ENCODE results near the gene MAPK8. TPM values are rescaled to one million over a fixed set of nuclear protein-coding genes. Genes with fewer than 3 reads are reported as not detected.

The MAPK8 gene
- total and polyA plus RNA-seq, 7 experiments from 2014 or later: 22.2 to 63.9 (median 41.9) TPM

DNA sequence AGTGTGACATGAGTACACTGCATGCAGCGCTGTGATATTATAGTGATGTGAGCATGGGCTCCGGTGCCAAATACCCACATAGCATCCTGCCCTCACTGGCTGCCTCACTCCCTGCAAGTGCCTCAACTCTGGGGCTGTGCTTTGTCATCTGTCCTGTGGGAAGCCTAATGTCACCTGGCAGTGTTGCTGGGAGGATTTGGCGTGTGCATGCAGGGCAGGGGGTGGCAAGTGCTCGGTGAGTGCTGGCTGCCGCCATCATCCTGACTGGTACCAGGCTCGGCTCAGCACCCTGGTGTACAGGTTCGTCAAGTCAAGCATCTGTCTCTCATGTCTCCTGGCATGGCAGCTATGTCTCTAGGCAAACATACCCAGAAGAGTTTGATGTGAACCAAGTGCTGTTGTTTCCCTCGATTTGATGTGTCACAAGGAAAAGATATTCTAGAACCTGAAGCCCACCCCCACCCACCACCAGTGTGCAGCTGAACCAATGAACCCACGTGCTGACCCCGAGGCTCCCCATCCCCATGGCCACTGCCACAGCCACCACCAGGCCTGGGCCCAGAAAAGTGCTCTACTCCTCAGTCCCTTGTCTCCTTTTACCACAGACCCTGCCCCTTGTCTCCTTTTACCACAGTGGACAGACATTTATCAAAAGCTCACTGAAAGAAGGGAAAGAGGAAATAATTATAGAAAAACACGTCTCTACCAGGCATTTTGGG, 135.8 kb downstream of the MAPK8 start:
- Histone ChIP-seq H3K27me3 (ENCODE audit: control insufficient read depth in 2 of 2, insufficient read depth in 2 of 2, low read length in 2 of 2) (no peaks in the 10 kb centered on the region), H3K4me3 (ENCODE audit: low read length) (no peak overlapping the region), H3K36me3 (ENCODE audit: control insufficient read depth in 2 of 3, insufficient read depth in 3 of 3, low read length in 3 of 3) (no peaks in the 10 kb centered on the region), H3K27ac (ENCODE audit: low read depth, low read length) (no peak overlapping the region), H3K9me3 (ENCODE audit: control insufficient read depth in 2 of 3, low read length in 3 of 3) (no peaks in the 10 kb centered on the region), H3K4me1 (ENCODE audit: control insufficient read depth in 2 of 2, insufficient read depth in 2 of 2, low read length in 2 of 2) (no peaks in the 10 kb centered on the region)
- Mint-ChIP-seq H3K36me3 (peaks cover 0 to 4% (median 0%) of the 10 kb centered on the region in 5 donors), H3K9me3 (no peaks in the 10 kb centered on the region), H3K4me1 (no peaks in the 10 kb centered on the region), H3K27ac (peak overlapping the region in 1 of 9 donors; percentile 75), H3K4me3 (no peak overlapping the region), H3K27me3 (no peaks in the 10 kb centered on the region)
- no peak for ATAC-seq
- no peak for DNase-seq
- ChIA-PET CTCF (no interaction called here), POLR2A (no interaction called here)
- intact Hi-C loops (cut with micrococcal nuclease): no loop called here

DNA sequence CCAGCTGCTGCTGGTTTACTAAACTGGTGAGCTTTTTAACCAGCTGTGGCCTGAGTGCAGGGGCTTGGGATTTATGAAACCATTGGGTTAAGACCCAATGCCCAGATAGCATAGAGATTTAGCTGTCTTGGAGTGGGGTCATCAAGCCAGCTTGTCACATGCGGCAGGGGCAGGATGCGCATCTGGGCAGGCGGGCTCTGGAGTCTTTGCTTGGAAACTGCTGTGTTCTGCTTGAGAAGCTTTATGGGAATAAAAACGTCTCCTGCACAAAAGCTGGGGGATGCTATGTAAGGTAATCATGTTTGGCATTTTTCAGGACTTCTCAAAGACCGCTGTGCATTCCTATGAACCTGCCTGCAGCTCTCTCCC, 136.3 kb downstream of the MAPK8 start:
- CTCF ChIA-PET: no interaction called here
- no peaks in the 10 kb centered on the region for H3K4me1 ChIP-seq (ENCODE audit: control insufficient read depth in 2 of 2, insufficient read depth in 2 of 2, low read length in 2 of 2)
- H3K4me3 ChIP-seq (ENCODE audit: low read length): no peak overlapping the region
- no peaks in the 10 kb centered on the region for H3K27me3 ChIP-seq (ENCODE audit: control insufficient read depth in 2 of 2, insufficient read depth in 2 of 2, low read length in 2 of 2)
- no peak overlapping the region for H3K27ac Mint-ChIP-seq
- DNase-seq (no peak), ATAC-seq (no peak)
- no peaks in the 10 kb centered on the region for H3K4me1 Mint-ChIP-seq
- H3K27ac ChIP-seq (ENCODE audit: low read depth, low read length): no peak overlapping the region
- POLR2A ChIA-PET: no interaction called here
- no peak overlapping the region for H3K4me3 Mint-ChIP-seq
- no peaks in the 10 kb centered on the region for H3K9me3 ChIP-seq (ENCODE audit: control insufficient read depth in 2 of 3, low read length in 3 of 3)
- H3K36me3 ChIP-seq (ENCODE audit: control insufficient read depth in 2 of 3, insufficient read depth in 3 of 3, low read length in 3 of 3): no peaks in the 10 kb centered on the region
- H3K27me3 Mint-ChIP-seq: no peaks in the 10 kb centered on the region
- H3K9me3 Mint-ChIP-seq: no peaks in the 10 kb centered on the region
- intact Hi-C loops (cut with micrococcal nuclease): no loop called here
- peaks cover 0 to 4% (median 0%) of the 10 kb centered on the region in 5 donors for H3K36me3 Mint-ChIP-seq

GRCh38 chr10:48444266-48444665, 137.8 kb downstream of the MAPK8 start:
- H3K36me3 Mint-ChIP-seq: no peaks in the 10 kb centered on the region
- ChIA-PET POLR2A (interaction anchor here (0.7 kb wide), 1 partner anchor 58 kb away, joined by 4 read pairs; no protein-coding TSS in a partner anchor), CTCF (no interaction called here)
- no peak for ATAC-seq
- no peaks in the 10 kb centered on the region for H3K4me1 Mint-ChIP-seq
- peaks cover 0 to 3% (median 0%) of the 10 kb centered on the region in 5 donors for H3K27me3 Mint-ChIP-seq
- Histone ChIP-seq H3K27me3 (ENCODE audit: control insufficient read depth in 2 of 2, insufficient read depth in 2 of 2, low read length in 2 of 2) (no peaks in the 10 kb centered on the region), H3K36me3 (ENCODE audit: control insufficient read depth in 2 of 3, insufficient read depth in 3 of 3, low read length in 3 of 3) (no peaks in the 10 kb centered on the region), H3K27ac (ENCODE audit: low read depth, low read length) (no peak overlapping the region), H3K9me3 (ENCODE audit: control insufficient read depth in 2 of 3, low read length in 3 of 3) (no peaks in the 10 kb centered on the region), H3K4me1 (ENCODE audit: control insufficient read depth in 2 of 2, insufficient read depth in 2 of 2, low read length in 2 of 2) (no peaks in the 10 kb centered on the region), H3K4me3 (ENCODE audit: low read length) (no peak overlapping the region)
- no peaks in the 10 kb centered on the region for H3K9me3 Mint-ChIP-seq
- H3K4me3 Mint-ChIP-seq: no peak overlapping the region
- no peak overlapping the region for H3K27ac Mint-ChIP-seq
- intact Hi-C loops (cut with micrococcal nuclease): no loop called here
- DNase-seq: no peak

GRCh38 chr10:48444861-48445841, 138.7 kb downstream of the MAPK8 start:
- Histone ChIP-seq H3K4me3 (ENCODE audit: low read length) (no peak overlapping the region), H3K36me3 (ENCODE audit: control insufficient read depth in 2 of 3, insufficient read depth in 3 of 3, low read length in 3 of 3) (no peaks in the 10 kb centered on the region), H3K27me3 (ENCODE audit: control insufficient read depth in 2 of 2, insufficient read depth in 2 of 2, low read length in 2 of 2) (no peaks in the 10 kb centered on the region), H3K4me1 (ENCODE audit: control insufficient read depth in 2 of 2, insufficient read depth in 2 of 2, low read length in 2 of 2) (no peaks in the 10 kb centered on the region), H3K27ac (ENCODE audit: low read depth, low read length) (no peak overlapping the region), H3K9me3 (ENCODE audit: control insufficient read depth in 2 of 3, low read length in 3 of 3) (no peaks in the 10 kb centered on the region)
- Mint-ChIP-seq H3K4me3 (no peak overlapping the region), H3K36me3 (no peaks in the 10 kb centered on the region), H3K4me1 (no peaks in the 10 kb centered on the region), H3K27ac (no peak overlapping the region), H3K27me3 (peaks cover 0 to 4% (median 0%) of the 10 kb centered on the region in 5 donors), H3K9me3 (no peaks in the 10 kb centered on the region)
- ATAC-seq (no peak), DNase-seq (no peak)
- ChIA-PET POLR2A (interaction anchor here (0.7 kb wide), 1 partner anchor 59 kb away, joined by 4 read pairs; no protein-coding TSS in a partner anchor), CTCF (interaction anchor here (0.7 kb wide), 1 partner anchor 81 kb away, joined by 3 read pairs; no protein-coding TSS in a partner anchor)
- intact Hi-C loops (cut with micrococcal nuclease): no loop called here

DNA sequence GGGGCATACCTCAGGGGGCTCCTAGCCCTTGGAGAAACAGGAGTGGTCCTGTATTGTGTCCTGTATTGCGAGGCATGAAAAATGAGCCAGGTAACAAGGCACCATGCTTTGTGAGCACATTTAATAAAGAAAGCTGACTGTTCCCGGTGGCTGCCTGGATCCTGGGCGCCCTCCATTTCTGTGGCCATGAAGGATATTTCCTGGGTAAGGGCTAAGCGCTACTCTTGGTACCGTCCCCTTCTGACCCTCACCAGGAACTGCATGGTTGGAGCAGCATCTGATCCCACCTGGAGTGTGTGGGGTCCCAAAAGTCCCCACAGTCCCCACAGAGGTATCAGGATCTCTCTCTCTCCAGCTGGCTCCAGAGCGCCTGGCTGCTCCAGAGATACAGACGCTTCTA, 139.5 kb downstream of the MAPK8 start:
- ChIA-PET CTCF (interaction anchor here (0.7 kb wide), 1 partner anchor 82 kb away, joined by 3 read pairs; no protein-coding TSS in a partner anchor), POLR2A (no interaction called here)
- H3K4me3 ChIP-seq (ENCODE audit: low read length): no peak overlapping the region
- ATAC-seq (no peak), DNase-seq (no peak)
- H3K4me1 ChIP-seq (ENCODE audit: control insufficient read depth in 2 of 2, insufficient read depth in 2 of 2, low read length in 2 of 2): no peaks in the 10 kb centered on the region
- H3K27ac ChIP-seq (ENCODE audit: low read depth, low read length): no peak overlapping the region
- no peaks in the 10 kb centered on the region for H3K4me1 Mint-ChIP-seq
- H3K4me3 Mint-ChIP-seq: no peak overlapping the region
- H3K36me3 ChIP-seq (ENCODE audit: control insufficient read depth in 2 of 3, insufficient read depth in 3 of 3, low read length in 3 of 3): no peaks in the 10 kb centered on the region
- no peaks in the 10 kb centered on the region for H3K27me3 ChIP-seq (ENCODE audit: control insufficient read depth in 2 of 2, insufficient read depth in 2 of 2, low read length in 2 of 2)
- intact Hi-C loops (cut with micrococcal nuclease): no loop called here
- H3K27me3 Mint-ChIP-seq: peaks cover 0 to 4% (median 0%) of the 10 kb centered on the region in 5 donors
- H3K9me3 Mint-ChIP-seq: no peaks in the 10 kb centered on the region
- no peaks in the 10 kb centered on the region for H3K9me3 ChIP-seq (ENCODE audit: control insufficient read depth in 2 of 3, low read length in 3 of 3)
- no peaks in the 10 kb centered on the region for H3K36me3 Mint-ChIP-seq
- H3K27ac Mint-ChIP-seq: no peak overlapping the region

- DNase-seq: no peak
- H3K27ac Mint-ChIP-seq: no peak overlapping the region
- Histone ChIP-seq H3K4me1 (ENCODE audit: control insufficient read depth in 2 of 2, insufficient read depth in 2 of 2, low read length in 2 of 2) (no peaks in the 10 kb centered on the region), H3K36me3 (ENCODE audit: control insufficient read depth in 2 of 3, insufficient read depth in 3 of 3, low read length in 3 of 3) (no peaks in the 10 kb centered on the region), H3K9me3 (ENCODE audit: control insufficient read depth in 2 of 3, low read length in 3 of 3) (no peaks in the 10 kb centered on the region), H3K27me3 (ENCODE audit: control insufficient read depth in 2 of 2, insufficient read depth in 2 of 2, low read length in 2 of 2) (no peaks in the 10 kb centered on the region), H3K27ac (ENCODE audit: low read depth, low read length) (no peak overlapping the region), H3K4me3 (ENCODE audit: low read length) (no peak overlapping the region)
- H3K4me3 Mint-ChIP-seq: no peak overlapping the region
- H3K27me3 Mint-ChIP-seq: peaks cover 0 to 4% (median 0%) of the 10 kb centered on the region in 5 donors
- H3K36me3 Mint-ChIP-seq: no peaks in the 10 kb centered on the region
- POLR2A ChIA-PET: no interaction called here
- H3K4me1 Mint-ChIP-seq: no peaks in the 10 kb centered on the region
- CTCF ChIA-PET: no interaction called here
- no peak for ATAC-seq
- H3K9me3 Mint-ChIP-seq: no peaks in the 10 kb centered on the region
- intact Hi-C loops (cut with micrococcal nuclease): no loop called here
Observed at GRCh38 chr10:48446785-48447184, 140.3 kb downstream of the MAPK8 start.

Data from naive thymus-derived CD4-positive, alpha-beta T cell (primary cell).